ENCODE measurements around the gene SERPINA5. TPM values are rescaled to one million over a fixed set of nuclear protein-coding genes. Genes with fewer than 3 reads are reported as not detected.

SERPINA5 gene
- polyA plus RNA-seq, 1 of the 3 experiments (the other 2 are of a cell fraction): 0.08 TPM

- no peaks in the 10 kb centered on the region for H3K4me1 ChIP-seq (ENCODE audit: control insufficient read depth in 1 of 2, insufficient read depth in 2 of 2, low read depth in 1 of 2, low read length in 1 of 2)
- H2AFZ ChIP-seq (ENCODE audit: low read depth): no peak overlapping the region
- peaks cover 9% of the 10 kb centered on the region; the same call in 1 of the 2 replicates for H3K27me3 ChIP-seq (ENCODE audit: insufficient read depth)
- DNase-seq: no peak
- no peak overlapping the region for H3K4me2 ChIP-seq
- H4K20me1 ChIP-seq (ENCODE audit: insufficient read depth): no peaks in the 10 kb centered on the region
- H3K27ac ChIP-seq (ENCODE audit: low read depth in 2 of 2, low read length in 1 of 2): no peak overlapping the region
- TF ChIP-seq TCF12 (IDR thresholded peaks at IDR 0.05) (no peak), POLR2AphosphoS5 (IDR thresholded peaks at IDR 0.05; ENCODE audit: low read depth, low read length) (no peak), ZBTB33 (IDR thresholded peaks at IDR 0.05; ENCODE audit: borderline replicate concordance, low read depth) (no peak), MXI1 (IDR thresholded peaks at IDR 0.05; ENCODE audit: low read depth, low read length) (no peak), RXRA (IDR thresholded peaks at IDR 0.05; ENCODE audit: borderline replicate concordance, low read depth) (no peak), FOXM1 (IDR thresholded peaks at IDR 0.05; ENCODE audit: low read depth) (no peak), GABPA (IDR thresholded peaks at IDR 0.05; ENCODE audit: low read depth) (no peak), PBX3 (IDR thresholded peaks at IDR 0.05) (no peak)
- no peaks in the 10 kb centered on the region for H3K36me3 ChIP-seq (replicated peaks in 1 of 2; ENCODE audit: control insufficient read depth in 1 of 2, insufficient read depth in 2 of 2, low read length in 1 of 2)
- ChIA-PET CTCF (interaction anchor here (6.1 kb wide), 1 partner anchor 14 kb away, joined by 49 read pairs; no protein-coding TSS in a partner anchor), POLR2A (no interaction called here)
- no peaks in the 10 kb centered on the region for H3K9me2 ChIP-seq
- WGBS (ENCODE audit: low lambda C conversion rate): 59% methylated on average over 15 of the region's 16 CpGs
- H3K4me3 ChIP-seq (ENCODE audit: low read depth in 2 of 2, low read length in 1 of 2): no peak overlapping the region
- H3K9ac ChIP-seq: no peak overlapping the region
- no peaks in the 10 kb centered on the region for H3F3A ChIP-seq (replicated peaks; ENCODE audit: insufficient read depth)
- no peaks in the 10 kb centered on the region for H3K79me2 ChIP-seq (ENCODE audit: insufficient read depth)
- H3K9me3 ChIP-seq: no peaks in the 10 kb centered on the region
Observed at GRCh38 chr14:94562941-94563883, 18.0 kb upstream of the SERPINA5 start.

GRCh38 chr14:94564381-94564780 is 16.8 kb upstream of the SERPINA5 start:
- Histone ChIP-seq H3K4me1 (ENCODE audit: control insufficient read depth in 1 of 2, insufficient read depth in 2 of 2, low read depth in 1 of 2, low read length in 1 of 2) (no peaks in the 10 kb centered on the region), H2AFZ (ENCODE audit: low read depth) (no peak overlapping the region), H3K4me3 (ENCODE audit: low read depth in 2 of 2, low read length in 1 of 2) (no peak overlapping the region), H4K20me1 (ENCODE audit: insufficient read depth) (no peaks in the 10 kb centered on the region), H3K9me2 (no peaks in the 10 kb centered on the region), H3K36me3 (replicated peaks in 1 of 2; ENCODE audit: control insufficient read depth in 1 of 2, insufficient read depth in 2 of 2, low read length in 1 of 2) (no peaks in the 10 kb centered on the region), H3K9ac (no peak overlapping the region), H3K27ac (ENCODE audit: low read depth in 2 of 2, low read length in 1 of 2) (no peak overlapping the region), H3K9me3 (no peaks in the 10 kb centered on the region), H3K4me2 (no peak overlapping the region), H3K79me2 (ENCODE audit: insufficient read depth) (no peaks in the 10 kb centered on the region), H3K27me3 (ENCODE audit: insufficient read depth) (peaks cover 10% of the 10 kb centered on the region; the same call in 1 of the 2 replicates), H3F3A (replicated peaks; ENCODE audit: insufficient read depth) (no peaks in the 10 kb centered on the region)
- DNase-seq: no peak
- TF ChIP-seq CHD2 (IDR thresholded peaks at IDR 0.05; ENCODE audit: low read length, partially characterized antibody): no peak
- TF ChIP-seq SMC3 (IDR thresholded peaks at IDR 0.05; ENCODE audit: low read depth, low read length): no peak
- TF ChIP-seq MEF2A (IDR thresholded peaks at IDR 0.05; ENCODE audit: borderline replicate concordance, low read depth): no peak
- TF ChIP-seq MAX (IDR thresholded peaks at IDR 0.05; ENCODE audit: low read depth): no peak
- no peak for TF ChIP-seq GABPA (IDR thresholded peaks at IDR 0.05; ENCODE audit: low read depth)
- TF ChIP-seq FOXM1 (IDR thresholded peaks at IDR 0.05; ENCODE audit: low read depth): no peak
- no peak for TF ChIP-seq EP300 (IDR thresholded peaks at IDR 0.05; ENCODE audit: borderline replicate concordance in 1 of 2, low read depth in 1 of 2, low read length in 1 of 2)
- no peak for TF ChIP-seq JUND (IDR thresholded peaks at IDR 0.05)
- no peak for TF ChIP-seq ZBTB33 (IDR thresholded peaks at IDR 0.05; ENCODE audit: borderline replicate concordance, low read depth)
- ChIA-PET CTCF (interaction anchor here (1.0 to 1.9 kb wide), 3 partner anchors 14 to 78 kb away, joined by 4 to 6 read pairs (median 6); no protein-coding TSS in a partner anchor), POLR2A (no interaction called here)

All from SK-N-SH (cell line).